Measurements from ENCODE around the gene MAF. TPM values are rescaled to one million over a fixed set of nuclear protein-coding genes. Genes with fewer than 3 reads are reported as not detected.

MAF gene
- polyA plus RNA-seq, 1 donor from 2014 or later = 2.1 TPM

DNA sequence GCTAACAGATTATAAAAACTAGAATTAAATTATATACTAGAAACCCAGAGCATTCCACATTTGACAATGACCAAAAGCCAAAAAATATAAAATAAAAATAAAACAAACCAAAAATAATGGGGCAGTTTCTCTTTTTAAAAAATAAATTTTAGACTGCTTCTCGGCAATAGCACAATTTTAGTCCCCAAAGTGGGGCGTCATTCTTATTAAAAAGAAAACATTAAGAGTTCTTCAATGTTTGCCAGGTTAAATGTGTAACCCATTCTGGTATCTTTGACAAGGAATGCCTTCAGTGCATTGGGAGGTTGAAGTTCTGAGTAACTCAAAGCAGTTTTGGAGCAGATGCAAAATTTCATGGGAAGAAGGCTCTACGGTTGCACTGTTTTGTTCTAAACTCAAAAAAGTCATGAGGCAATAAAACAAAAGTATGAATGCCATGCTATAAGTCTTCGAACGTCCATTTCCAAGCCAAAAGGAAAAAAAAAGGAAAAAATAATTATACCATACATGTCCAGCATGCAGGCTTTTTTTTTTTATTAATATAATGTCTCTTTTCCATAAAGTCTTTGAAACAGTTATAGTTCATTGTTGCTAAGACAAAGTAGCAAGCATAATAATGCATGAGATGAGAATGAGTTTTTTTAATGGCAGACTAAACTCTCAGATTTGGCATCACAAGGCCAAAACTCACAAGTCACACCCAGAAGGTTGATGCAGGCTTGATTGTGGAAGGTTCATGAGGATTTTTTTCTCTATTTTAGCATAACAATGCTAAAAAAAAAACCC, 3.1 kb downstream of the MAF start:
- H3K9me2 ChIP-seq (ENCODE audit: insufficient read depth, low read length) = no peaks in the 10 kb centered on the region
- H3K27ac ChIP-seq (ENCODE audit: low read length) = no peak overlapping the region
- H3K4me3 ChIP-seq (ENCODE audit: low read length) = peak overlapping the region; percentile 68
- no peak for TF ChIP-seq EP300 (conservative IDR thresholded peaks at IDR 0.05; ENCODE audit: poor library complexity, severe bottlenecking)
- no peak for TF ChIP-seq TAF1 (IDR thresholded peaks at IDR 0.05; ENCODE audit: low read depth)
- no peak for TF ChIP-seq MXI1 (conservative IDR thresholded peaks at IDR 0.05; ENCODE audit: poor library complexity, severe bottlenecking)
- TF ChIP-seq, protein P1, sequence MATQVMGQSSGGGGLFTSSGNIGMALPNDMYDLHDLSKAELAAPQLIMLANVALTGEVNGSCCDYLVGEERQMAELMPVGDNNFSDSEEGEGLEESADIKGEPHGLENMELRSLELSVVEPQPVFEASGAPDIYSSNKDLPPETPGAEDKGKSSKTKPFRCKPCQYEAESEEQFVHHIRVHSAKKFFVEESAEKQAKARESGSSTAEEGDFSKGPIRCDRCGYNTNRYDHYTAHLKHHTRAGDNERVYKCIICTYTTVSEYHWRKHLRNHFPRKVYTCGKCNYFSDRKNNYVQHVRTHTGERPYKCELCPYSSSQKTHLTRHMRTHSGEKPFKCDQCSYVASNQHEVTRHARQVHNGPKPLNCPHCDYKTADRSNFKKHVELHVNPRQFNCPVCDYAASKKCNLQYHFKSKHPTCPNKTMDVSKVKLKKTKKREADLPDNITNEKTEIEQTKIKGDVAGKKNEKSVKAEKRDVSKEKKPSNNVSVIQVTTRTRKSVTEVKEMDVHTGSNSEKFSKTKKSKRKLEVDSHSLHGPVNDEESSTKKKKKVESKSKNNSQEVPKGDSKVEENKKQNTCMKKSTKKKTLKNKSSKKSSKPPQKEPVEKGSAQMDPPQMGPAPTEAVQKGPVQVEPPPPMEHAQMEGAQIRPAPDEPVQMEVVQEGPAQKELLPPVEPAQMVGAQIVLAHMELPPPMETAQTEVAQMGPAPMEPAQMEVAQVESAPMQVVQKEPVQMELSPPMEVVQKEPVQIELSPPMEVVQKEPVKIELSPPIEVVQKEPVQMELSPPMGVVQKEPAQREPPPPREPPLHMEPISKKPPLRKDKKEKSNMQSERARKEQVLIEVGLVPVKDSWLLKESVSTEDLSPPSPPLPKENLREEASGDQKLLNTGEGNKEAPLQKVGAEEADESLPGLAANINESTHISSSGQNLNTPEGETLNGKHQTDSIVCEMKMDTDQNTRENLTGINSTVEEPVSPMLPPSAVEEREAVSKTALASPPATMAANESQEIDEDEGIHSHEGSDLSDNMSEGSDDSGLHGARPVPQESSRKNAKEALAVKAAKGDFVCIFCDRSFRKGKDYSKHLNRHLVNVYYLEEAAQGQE (IDR thresholded peaks at IDR 0.05; ENCODE audit: borderline replicate concordance) = no peak
- TF ChIP-seq POLR2AphosphoS5 (IDR thresholded peaks at IDR 0.05) = no peak
- TF ChIP-seq RAD21 (conservative IDR thresholded peaks at IDR 0.05) = no peak
- TF ChIP-seq, protein P2, sequence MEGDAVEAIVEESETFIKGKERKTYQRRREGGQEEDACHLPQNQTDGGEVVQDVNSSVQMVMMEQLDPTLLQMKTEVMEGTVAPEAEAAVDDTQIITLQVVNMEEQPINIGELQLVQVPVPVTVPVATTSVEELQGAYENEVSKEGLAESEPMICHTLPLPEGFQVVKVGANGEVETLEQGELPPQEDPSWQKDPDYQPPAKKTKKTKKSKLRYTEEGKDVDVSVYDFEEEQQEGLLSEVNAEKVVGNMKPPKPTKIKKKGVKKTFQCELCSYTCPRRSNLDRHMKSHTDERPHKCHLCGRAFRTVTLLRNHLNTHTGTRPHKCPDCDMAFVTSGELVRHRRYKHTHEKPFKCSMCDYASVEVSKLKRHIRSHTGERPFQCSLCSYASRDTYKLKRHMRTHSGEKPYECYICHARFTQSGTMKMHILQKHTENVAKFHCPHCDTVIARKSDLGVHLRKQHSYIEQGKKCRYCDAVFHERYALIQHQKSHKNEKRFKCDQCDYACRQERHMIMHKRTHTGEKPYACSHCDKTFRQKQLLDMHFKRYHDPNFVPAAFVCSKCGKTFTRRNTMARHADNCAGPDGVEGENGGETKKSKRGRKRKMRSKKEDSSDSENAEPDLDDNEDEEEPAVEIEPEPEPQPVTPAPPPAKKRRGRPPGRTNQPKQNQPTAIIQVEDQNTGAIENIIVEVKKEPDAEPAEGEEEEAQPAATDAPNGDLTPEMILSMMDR (IDR thresholded peaks at IDR 0.05; ENCODE audit: poor library complexity, severe bottlenecking) = no peak
- TF ChIP-seq EZH2 (IDR thresholded peaks at IDR 0.05; ENCODE audit: borderline replicate concordance, insufficient read depth, low read length, poor library complexity, severe bottlenecking) = no peak
- TF ChIP-seq SMC3 (conservative IDR thresholded peaks at IDR 0.05; ENCODE audit: poor library complexity) = no peak
- H3K27me3 ChIP-seq (ENCODE audit: insufficient read depth, low read depth, low read length) = peaks cover 23% of the 10 kb centered on the region
- no peaks in the 10 kb centered on the region for H3F3A ChIP-seq (ENCODE audit: insufficient read depth, low read length, poor library complexity, severe bottlenecking)
- H3K36me3 ChIP-seq (ENCODE audit: insufficient read depth, low read length) = no peaks in the 10 kb centered on the region
- H3K9me3 ChIP-seq (ENCODE audit: low read length) = no peaks in the 10 kb centered on the region
- H3K79me2 ChIP-seq (replicated peaks; ENCODE audit: insufficient read depth, low read length) = peaks cover 12% of the 10 kb centered on the region
- H3K9ac ChIP-seq (ENCODE audit: low read length) = no peak overlapping the region
- no peak overlapping the region for H2AFZ ChIP-seq (ENCODE audit: low read depth, low read length)
- no peaks in the 10 kb centered on the region for H4K20me1 ChIP-seq (ENCODE audit: insufficient read depth)
- H3K4me2 ChIP-seq (ENCODE audit: low read length) = no peak overlapping the region

DNA sequence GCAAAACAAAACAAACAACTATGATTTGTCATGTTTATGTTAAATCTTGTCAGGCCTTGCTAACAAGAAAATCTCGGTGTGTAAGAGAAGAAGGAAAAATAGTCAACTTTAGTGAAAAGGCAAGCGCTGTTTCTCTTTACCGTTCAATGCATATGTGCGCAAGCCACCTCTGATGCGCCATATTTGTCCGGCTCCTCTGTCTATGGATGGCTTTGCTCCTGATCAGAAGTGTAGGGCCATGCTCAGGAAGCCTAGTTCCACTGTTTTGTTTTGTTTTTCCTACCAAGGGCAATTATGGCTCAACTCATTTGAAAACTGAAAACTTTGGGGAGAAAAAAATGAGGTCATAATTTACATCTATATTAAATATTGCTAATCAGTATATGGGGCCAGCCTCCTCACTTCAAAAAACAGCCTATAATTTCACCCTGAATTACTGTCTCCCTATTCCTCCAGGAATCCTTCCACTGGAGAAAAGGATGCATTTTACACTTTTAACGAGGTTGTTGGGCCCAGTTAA, 4.5 kb downstream of the MAF start:
- H4K20me1 ChIP-seq (ENCODE audit: insufficient read depth) = no peaks in the 10 kb centered on the region
- TF ChIP-seq MXI1 (conservative IDR thresholded peaks at IDR 0.05; ENCODE audit: poor library complexity, severe bottlenecking) = no peak
- no peak for TF ChIP-seq POLR2AphosphoS5 (IDR thresholded peaks at IDR 0.05)
- TF ChIP-seq SMC3 (conservative IDR thresholded peaks at IDR 0.05; ENCODE audit: poor library complexity) = no peak
- TF ChIP-seq TAF1 (IDR thresholded peaks at IDR 0.05; ENCODE audit: low read depth) = no peak
- no peak for TF ChIP-seq RAD21 (conservative IDR thresholded peaks at IDR 0.05)
- TF ChIP-seq EP300 (conservative IDR thresholded peaks at IDR 0.05; ENCODE audit: poor library complexity, severe bottlenecking) = no peak
- TF ChIP-seq, protein P1 (IDR thresholded peaks at IDR 0.05; ENCODE audit: borderline replicate concordance) = no peak
- TF ChIP-seq, protein P2 (IDR thresholded peaks at IDR 0.05; ENCODE audit: poor library complexity, severe bottlenecking) = no peak
- no peak for TF ChIP-seq EZH2 (IDR thresholded peaks at IDR 0.05; ENCODE audit: borderline replicate concordance, insufficient read depth, low read length, poor library complexity, severe bottlenecking)
- H3K79me2 ChIP-seq (replicated peaks; ENCODE audit: insufficient read depth, low read length) = peaks cover 12% of the 10 kb centered on the region
- peaks cover 15% of the 10 kb centered on the region for H3K27me3 ChIP-seq (ENCODE audit: insufficient read depth, low read depth, low read length)
- H3K9ac ChIP-seq (ENCODE audit: low read length) = no peak overlapping the region
- H3K36me3 ChIP-seq (ENCODE audit: insufficient read depth, low read length) = no peaks in the 10 kb centered on the region
- no peak overlapping the region for H3K4me3 ChIP-seq (ENCODE audit: low read length)
- H3K27ac ChIP-seq (ENCODE audit: low read length) = no peak overlapping the region
- no peaks in the 10 kb centered on the region for H3F3A ChIP-seq (ENCODE audit: insufficient read depth, low read length, poor library complexity, severe bottlenecking)
- no peaks in the 10 kb centered on the region for H3K9me2 ChIP-seq (ENCODE audit: insufficient read depth, low read length)
- no peak overlapping the region for H2AFZ ChIP-seq (ENCODE audit: low read depth, low read length)
- H3K4me2 ChIP-seq (ENCODE audit: low read length) = no peak overlapping the region
- no peaks in the 10 kb centered on the region for H3K9me3 ChIP-seq (ENCODE audit: low read length)
